Sigmoid colon (tissue), 4 donors: ENCODE measurements around the gene ZNF581.

Experiments
- CTCF ChIP-seq, 4 experiments: fragments of 450-650 bp in 3 of 4; fragments of 200-600 bp in 1 of 4; IDR thresholded peaks; one replicate each; pipeline ENCODE4 v1.5.1; 2016 to 2019; ENCODE audit warnings: antibody characterized with exemption in 4 of 4, mild to moderate bottlenecking in 3 of 4, moderate library complexity in 2 of 4
- EP300 ChIP-seq, 4 donors: sonication (generic); formaldehyde crosslinking; IDR thresholded peaks; one replicate each; pipeline ENCODE4 v1.6.1; 2017; ENCODE audit warnings: antibody characterized with exemption in 4 of 4
- POLR2A ChIP-seq, 2 donors: fragments of 450-650 bp; IDR thresholded peaks; one replicate each; pipeline ENCODE4 v1.6.1; 2016; ENCODE audit warnings: antibody characterized with exemption in 2 of 2, mild to moderate bottlenecking in 2 of 2, moderate library complexity in 2 of 2

GRCh38 chr19:55694656-55695491 is 51.4 kb downstream of the ZNF581 start:
- TF ChIP-seq POLR2A (IDR thresholded peaks at IDR 0.05) (no peak), CTCF (IDR thresholded peaks at IDR 0.05) (no peak), EP300 (IDR thresholded peaks at IDR 0.05) (no peak)
